Stimulated activated CD8-positive, alpha-beta memory T cell treated with anti-CD3 and anti-CD28 coated beads, Interleukin-4, amount 100 ng/mL, for 48 hours (primary cell): ENCODE measurements around the gene PTK6.
"Not testable (repeated sequence)": the region's sequence is repeated elsewhere in the genome, so short reads cannot be mapped to it uniquely, and the experiment has no call there.

Source experiments
- DNase-seq: peaks from one replicate; pipeline ENCODE4 v3.0.0-alpha.2; 2020

PTK6 gene

GRCh38 chr20:63492518-63492917 is 44.7 kb downstream of the PTK6 start:
- no peak for DNase-seq

GRCh38 chr20:63491635-63492230 is 45.4 kb downstream of the PTK6 start:
- DNase-seq, result no peak

- no peak for DNase-seq
Observed at GRCh38 chr20:63491078-63491477, 46.1 kb downstream of the PTK6 start.

- no peak for DNase-seq
Observed at GRCh38 chr20:63490416-63490815, 46.8 kb downstream of the PTK6 start.

- DNase-seq, result no peak
Observed at GRCh38 chr20:63488315-63489251, 48.6 kb downstream of the PTK6 start.

GRCh38 chr20:63487781-63488241 is 49.4 kb downstream of the PTK6 start:
- no peak for DNase-seq

- no peak for DNase-seq
Observed at GRCh38 chr20:63487116-63487764, 49.9 kb downstream of the PTK6 start.

- DNase-seq, result no peak
Observed at GRCh38 chr20:63486300-63486855, 50.8 kb downstream of the PTK6 start.

GRCh38 chr20:63484651-63485403 is 52.3 kb downstream of the PTK6 start:
- no peak for DNase-seq

GRCh38 chr20:63484236-63484635 is 52.9 kb downstream of the PTK6 start:
- DNase-seq, result no peak

- DNase-seq, result no peak
Observed at GRCh38 chr20:63483834-63484233, 53.3 kb downstream of the PTK6 start.

- DNase-seq, result no peak
Observed at GRCh38 chr20:63482021-63482587, 55.1 kb downstream of the PTK6 start.

- no peak for DNase-seq
Observed at GRCh38 chr20:63481503-63481902, 55.7 kb downstream of the PTK6 start.

GRCh38 chr20:63479695-63480419 is 57.3 kb downstream of the PTK6 start:
- DNase-seq, result not testable (repeated sequence)

- no peak for DNase-seq
Observed at GRCh38 chr20:63478346-63479302, 58.6 kb downstream of the PTK6 start.
